Measurements from ENCODE around the gene POLR3F. TPM values are rescaled to one million over a fixed set of nuclear protein-coding genes. Genes with fewer than 3 reads are reported as not detected.

POLR3F gene
- total RNA-seq (10 to 100 TPM; 10.9 to 13.0 TPM), polyA plus RNA-seq (1 to 10 TPM; 5.2 to 9.3 (median 7.6) TPM), total RNA-seq (12.3 to 36.8 (median 27.4) reads per million in 6 experiments)

- DNase-seq (peak; percentile 85 to 96 (median 90)), ATAC-seq (peak; percentile 92 to 96)
- POLR2A ChIA-PET: interaction anchor here (0.8 to 2.5 kb wide), 9 partner anchors 8 to 501 kb away, joined by 3 to 49 read pairs (median 5); partner anchors contain the start of genes RBBP9, SEC23B, SMIM26 and ZNF133
- Mint-ChIP-seq H3K27ac (peak within 1 kb of the TSS; percentile 95 to 99 (median 97)), H3K4me3 (peak within 1 kb of the TSS; percentile 90 to 100 (median 97)), H3K9me3 (no peaks in the 10 kb centered on the region), H3K27me3 (no peaks in the 10 kb centered on the region), H3K36me3 (peaks cover 0 to 17% (median 0%) of the 10 kb centered on the region in 3 donors), H3K4me1 (peaks cover 8 to 34% (median 28%) of the 10 kb centered on the region in 4 donors)
Measured at GRCh38 chr20:18466894-18467730, at the start of gene POLR3F, which contains the start of gene DZANK1. POLR3F (plus strand) TSS chr20:18467390; CDS start chr20:18467507, 117 bp downstream. DZANK1 (minus strand) TSS chr20:18467030; CDS start chr20:18465358, 1,672 bp downstream.

- DNase-seq (no peak), ATAC-seq (no peak)
- Mint-ChIP-seq H3K27me3 (no peaks in the 10 kb centered on the region), H3K4me3 (no peak overlapping the region), H3K36me3 (no peaks in the 10 kb centered on the region), H3K4me1 (no peaks in the 10 kb centered on the region), H3K9me3 (no peaks in the 10 kb centered on the region), H3K27ac (no peak overlapping the region)
- POLR2A ChIA-PET: no interaction called here
Measured at GRCh38 chr20:18421608-18422007, 45.6 kb upstream of the POLR3F start.

GRCh38 chr20:18427214-18427613, 40.0 kb upstream of the POLR3F start:
- H3K4me1 Mint-ChIP-seq: no peaks in the 10 kb centered on the region
- ATAC-seq (no peak), DNase-seq (no peak)
- no peaks in the 10 kb centered on the region for H3K9me3 Mint-ChIP-seq
- peaks cover 0 to 8% (median 0%) of the 10 kb centered on the region in 3 donors for H3K36me3 Mint-ChIP-seq
- H3K27ac Mint-ChIP-seq: peak overlapping the region in 1 of 10 donors; percentile 4
- POLR2A ChIA-PET: no interaction called here
- no peak overlapping the region for H3K4me3 Mint-ChIP-seq
- no peaks in the 10 kb centered on the region for H3K27me3 Mint-ChIP-seq

GRCh38 chr20:18428490-18429173, 38.6 kb upstream of the POLR3F start:
- H3K4me1 Mint-ChIP-seq: no peaks in the 10 kb centered on the region
- peaks cover 0 to 8% (median 2%) of the 10 kb centered on the region in 3 donors for H3K36me3 Mint-ChIP-seq
- POLR2A ChIA-PET: no interaction called here
- no peaks in the 10 kb centered on the region for H3K27me3 Mint-ChIP-seq
- DNase-seq (no peak), ATAC-seq (no peak)
- H3K9me3 Mint-ChIP-seq: no peaks in the 10 kb centered on the region
- H3K27ac Mint-ChIP-seq: no peak overlapping the region
- H3K4me3 Mint-ChIP-seq: no peak overlapping the region

GRCh38 chr20:18430172-18430826, 36.9 kb upstream of the POLR3F start:
- no peak overlapping the region for H3K27ac Mint-ChIP-seq
- ATAC-seq (no peak), DNase-seq (no peak)
- H3K9me3 Mint-ChIP-seq: no peaks in the 10 kb centered on the region
- H3K4me1 Mint-ChIP-seq: no peaks in the 10 kb centered on the region
- POLR2A ChIA-PET: interaction anchor here (0.7 kb wide), 1 partner anchor 22 kb away, joined by 4 read pairs; no protein-coding TSS in a partner anchor
- H3K27me3 Mint-ChIP-seq: no peaks in the 10 kb centered on the region
- H3K4me3 Mint-ChIP-seq: no peak overlapping the region
- peaks cover 0 to 8% (median 2%) of the 10 kb centered on the region in 3 donors for H3K36me3 Mint-ChIP-seq

GRCh38 chr20:18431206-18431605, 36.0 kb upstream of the POLR3F start:
- no peaks in the 10 kb centered on the region for H3K27me3 Mint-ChIP-seq
- no peak for ATAC-seq

GRCh38 chr20:18436847-18437246, 30.3 kb upstream of the POLR3F start:
- Mint-ChIP-seq H3K27me3 (no peaks in the 10 kb centered on the region), H3K9me3 (no peaks in the 10 kb centered on the region), H3K27ac (peak overlapping the region in 4 of 10 donors; percentile 33 to 74 (median 49)), H3K4me3 (no peak overlapping the region), H3K36me3 (peaks cover 0 to 2% (median 0%) of the 10 kb centered on the region in 3 donors), H3K4me1 (peaks cover 0 to 5% (median 2%) of the 10 kb centered on the region in 4 donors)
- ATAC-seq: no peak
- no peak for DNase-seq
- POLR2A ChIA-PET: no interaction called here

More at GRCh38 chr20:18431206-18431605, 36.0 kb upstream of the POLR3F start:
- no peak overlapping the region for H3K27ac Mint-ChIP-seq
- H3K4me3 Mint-ChIP-seq: no peak overlapping the region
- H3K9me3 Mint-ChIP-seq: no peaks in the 10 kb centered on the region
- no peak for DNase-seq
- no peaks in the 10 kb centered on the region for H3K4me1 Mint-ChIP-seq
- peaks cover 0 to 8% (median 2%) of the 10 kb centered on the region in 3 donors for H3K36me3 Mint-ChIP-seq
- POLR2A ChIA-PET: interaction anchor here (0.7 kb wide), 1 partner anchor 21 kb away, joined by 4 read pairs; no protein-coding TSS in a partner anchor

GRCh38 chr20:18440403-18440802, 26.8 kb upstream of the POLR3F start:
- Mint-ChIP-seq H3K4me3 (no peak overlapping the region), H3K36me3 (peaks cover 0 to 4% (median 0%) of the 10 kb centered on the region in 3 donors), H3K9me3 (no peaks in the 10 kb centered on the region), H3K27ac (no peak overlapping the region), H3K27me3 (no peaks in the 10 kb centered on the region), H3K4me1 (peaks cover 0 to 5% (median 2%) of the 10 kb centered on the region in 4 donors)
- POLR2A ChIA-PET: no interaction called here
- ATAC-seq: no peak
- DNase-seq: no peak

- H3K27me3 Mint-ChIP-seq: no peaks in the 10 kb centered on the region
- DNase-seq (no peak), ATAC-seq (no peak)
- H3K4me1 Mint-ChIP-seq: no peaks in the 10 kb centered on the region
- H3K36me3 Mint-ChIP-seq: peaks cover 0 to 8% (median 0%) of the 10 kb centered on the region in 3 donors
- POLR2A ChIA-PET: no interaction called here
- no peak overlapping the region for H3K4me3 Mint-ChIP-seq
- no peaks in the 10 kb centered on the region for H3K9me3 Mint-ChIP-seq
- H3K27ac Mint-ChIP-seq: no peak overlapping the region
Measured at GRCh38 chr20:18443886-18444285, 23.3 kb upstream of the POLR3F start.

- ATAC-seq: no peak
- Mint-ChIP-seq H3K4me3 (no peak overlapping the region), H3K27ac (peak overlapping the region in 1 of 10 donors; percentile 65), H3K27me3 (no peaks in the 10 kb centered on the region), H3K9me3 (peaks cover 0 to 11% (median 4%) of the 10 kb centered on the region in 9 donors), H3K4me1 (no peaks in the 10 kb centered on the region), H3K36me3 (peaks cover 2 to 10% (median 6%) of the 10 kb centered on the region in 3 donors)
- DNase-seq: no peak
- POLR2A ChIA-PET: no interaction called here
Measured at GRCh38 chr20:18456600-18456999, 10.6 kb upstream of the POLR3F start.

GRCh38 chr20:18465536-18466200, 1.5 kb upstream of the POLR3F start:
- H3K27ac Mint-ChIP-seq: peak overlapping the region; percentile 37 to 99 (median 97)
- H3K36me3 Mint-ChIP-seq: peaks cover 0 to 8% (median 0%) of the 10 kb centered on the region in 3 donors
- POLR2A ChIA-PET: interaction anchor here (1.3 to 2.5 kb wide), 4 partner anchors 41 to 178 kb away, joined by 5 to 49 read pairs (median 15); partner anchors contain the start of genes SEC23B, SMIM26 and ZNF133
- ATAC-seq (no peak), DNase-seq (no peak)
- peak overlapping the region; percentile 23 to 100 (median 97) for H3K4me3 Mint-ChIP-seq
- no peaks in the 10 kb centered on the region for H3K9me3 Mint-ChIP-seq
- no peaks in the 10 kb centered on the region for H3K27me3 Mint-ChIP-seq
- peaks cover 8 to 34% (median 28%) of the 10 kb centered on the region in 4 donors for H3K4me1 Mint-ChIP-seq

- POLR2A ChIA-PET: interaction anchor here (0.8 to 2.5 kb wide), 9 partner anchors 8 to 501 kb away, joined by 3 to 49 read pairs (median 5); partner anchors contain the start of genes RBBP9, SEC23B, SMIM26 and ZNF133
- DNase-seq (no peak), ATAC-seq (peak; percentile 15 to 49)
- H3K4me3 Mint-ChIP-seq: peak overlapping the region; percentile 90 to 100 (median 97)
- no peaks in the 10 kb centered on the region for H3K9me3 Mint-ChIP-seq
- H3K4me1 Mint-ChIP-seq: peaks cover 8 to 34% (median 28%) of the 10 kb centered on the region in 4 donors
- H3K27ac Mint-ChIP-seq: peak overlapping the region; percentile 95 to 99 (median 97)
- H3K27me3 Mint-ChIP-seq: no peaks in the 10 kb centered on the region
- H3K36me3 Mint-ChIP-seq: peaks cover 0 to 15% (median 0%) of the 10 kb centered on the region in 3 donors
Measured at GRCh38 chr20:18466574-18466893, 656 bp upstream of the POLR3F start.

All from naive thymus-derived CD8-positive, alpha-beta T cell (primary cell).